HCT116 (cell line): ENCODE measurements around the gene HAAO. TPM values are rescaled to one million over a fixed set of nuclear protein-coding genes. Genes with fewer than 3 reads are reported as not detected.
A peak's percentile ranks its signal among the peaks of the same experiment; 100 is the strongest.

Experiments used
- ATAC-seq: fragments of 200-7000 bp; cut with Tn5 transposase; 2 replicates; pipeline ENCODE4 v1.9.1; 2020; ENCODE audit warnings: mild to moderate bottlenecking, moderate library complexity
- BruUV-seq: library from RNA; stranded (reverse); fragments of 400-500 nt; replicated peaks from 2 replicates; lab custom pipeline; 2021; lab: Mats Ljungman, UMichigan
- CTCF ChIA-PET: fragments of 300-600 bp; sonication (Branson Sonifier 250); formaldehyde crosslinking; loops from one replicate; lab custom pipeline; 2021; ENCODE audit warnings: antibody characterized with exemption; lab: Charles Lee
- POLR2A ChIA-PET: fragments of 300-600, 350-600 bp; sonication (Branson Sonifier 250); formaldehyde crosslinking; loops from one replicate; lab custom pipeline; 2021; ENCODE audit warnings: antibody characterized with exemption; lab: Charles Lee
- RAD21 ChIA-PET, 2 experiments: fragments of 300-600 bp; sonication (Branson Sonifier 250); formaldehyde crosslinking; loops; one replicate each; lab custom pipeline; 2023; ENCODE audit warnings: low total read pairs in 2 of 2; ENCODE audit not compliant: uncharacterized antibody in 2 of 2, unreplicated experiment in 2 of 2, low non-redundant PET in 1 of 2; lab: Charles Lee
- DNase-seq: peaks from one replicate; pipeline ENCODE4 v3.0.0-alpha.2; 2010; ENCODE audit warnings: low read depth, low spot score
- H2AFZ ChIP-seq: fragments of 200-600 bp; shearing (Covaris generic), sonication (generic); 2 replicates; pipeline ENCODE4 v1.6.1; 2017; ENCODE audit warnings: low read depth, mixed run types, mixed read lengths, antibody characterized with exemption, low read length; ENCODE audit not compliant: poor library complexity, severe bottlenecking
- H3K27ac ChIP-seq: 2 replicates; pipeline ENCODE4 v1.5.1; 2012; ENCODE audit warnings: low read depth, low read length
- H3K27me3 ChIP-seq: fragments of 200-600 bp; sonication (generic); 2 replicates; pipeline ENCODE4 v1.6.1; 2016; ENCODE audit warnings: mixed run types, low read length, mixed read lengths; ENCODE audit not compliant: insufficient read depth
- H3K36me3 ChIP-seq, 2 experiments: fragments of 200-500 bp in 1 of 2; fragments of 200-600 bp in 1 of 2; sonication (Bioruptor generic) in 1 of 2; sonication (generic) in 1 of 2; 2 replicates each; pipeline versions ENCODE4 v1.5.1 to v1.6.1; 2014 to 2016; ENCODE audit warnings: low read length in 2 of 2, inconsistent platforms in 1 of 2, mixed read lengths in 1 of 2, mixed run types in 1 of 2; ENCODE audit not compliant: insufficient read depth in 2 of 2, control insufficient read depth in 1 of 2
- H3K4me1 ChIP-seq, 2 experiments: fragments of 200-600 bp in 1 of 2; sonication (generic) in 1 of 2; 2 replicates each; pipeline versions ENCODE4 v1.5.1 to v1.6.1; 2012 to 2017; ENCODE audit warnings: low read length in 2 of 2, inconsistent platforms in 1 of 2, mild to moderate bottlenecking in 1 of 2, mixed read lengths in 1 of 2, mixed run types in 1 of 2, moderate library complexity in 1 of 2; ENCODE audit not compliant: insufficient read depth in 2 of 2, control insufficient read depth in 1 of 2
- H3K4me2 ChIP-seq: fragments of 200-600 bp; sonication (generic); 2 replicates; pipeline ENCODE4 v1.6.1; 2017; ENCODE audit warnings: mixed run types, low read length, mixed read lengths
- H3K4me3 ChIP-seq, 2 experiments: fragments of 200-600 bp in 1 of 2; sonication (generic) in 1 of 2; replicated peaks in 1 of 2; 2 replicates each; pipeline ENCODE4 v1.5.1; 2011 to 2016; ENCODE audit warnings: low read length in 2 of 2, control low read depth in 1 of 2, low read depth in 1 of 2, mild to moderate bottlenecking in 1 of 2, mixed read lengths in 1 of 2, mixed run types in 1 of 2
- H3K79me2 ChIP-seq: fragments of 200-600 bp; sonication (generic); 2 replicates; pipeline ENCODE4 v1.6.1; 2017; ENCODE audit warnings: mild to moderate bottlenecking, mixed run types, low read length, moderate library complexity, mixed read lengths; ENCODE audit not compliant: insufficient read depth
- H3K9ac ChIP-seq: fragments of 200-600 bp; sonication (generic); 2 replicates; pipeline ENCODE4 v1.6.1; 2016; ENCODE audit warnings: low read length, mixed read lengths
- H3K9me2 ChIP-seq: fragments of 200-600 bp; sonication (generic), shearing (Covaris generic); 2 replicates; pipeline ENCODE4 v1.6.1; 2017; ENCODE audit warnings: mixed run types, mild to moderate bottlenecking, moderate library complexity; ENCODE audit not compliant: insufficient read depth
- H3K9me3 ChIP-seq, 2 experiments: fragments of 200-500 bp in 1 of 2; fragments of 200-600 bp in 1 of 2; sonication (Bioruptor generic) in 1 of 2; sonication (generic) in 1 of 2; 2 replicates each; pipeline ENCODE4 v1.6.1; 2014 to 2017; ENCODE audit warnings: low read length in 2 of 2, mixed read lengths in 2 of 2, inconsistent platforms in 1 of 2, low read depth in 1 of 2, mild to moderate bottlenecking in 1 of 2, mixed run types in 1 of 2, moderate library complexity in 1 of 2; ENCODE audit not compliant: control insufficient read depth in 1 of 2, insufficient read depth in 1 of 2
- H4K20me1 ChIP-seq: fragments of 200-600 bp; sonication (generic), shearing (Covaris generic); 2 replicates; pipeline ENCODE4 v1.6.1; 2017; ENCODE audit warnings: mixed run types, mild to moderate bottlenecking, moderate library complexity; ENCODE audit not compliant: insufficient read depth
- ATF3 ChIP-seq: IDR thresholded peaks from 2 replicates; pipeline ENCODE4 v1.6.1; 2012
- CBX3 ChIP-seq: IDR thresholded peaks from 2 replicates; pipeline ENCODE4 v1.6.1; 2012; ENCODE audit warnings: low read depth
- CEBPB ChIP-seq: IDR thresholded peaks from 2 replicates; pipeline ENCODE4 v1.6.1; 2012; ENCODE audit warnings: low read depth
- EGR1 ChIP-seq: IDR thresholded peaks from 2 replicates; pipeline ENCODE4 v1.6.1; 2012; ENCODE audit warnings: low read depth
- ELF1 ChIP-seq: IDR thresholded peaks from 2 replicates; pipeline ENCODE4 v1.6.1; 2012; ENCODE audit warnings: low read depth, borderline replicate concordance
- EZH2phosphoT487 ChIP-seq: fragments of 200-600 bp; IDR thresholded peaks from 2 replicates; pipeline ENCODE4 v1.6.1; 2018; ENCODE audit warnings: antibody characterized with exemption, borderline replicate concordance
- FOSL1 ChIP-seq: IDR thresholded peaks from 2 replicates; pipeline ENCODE4 v1.6.1; 2012; ENCODE audit warnings: low read depth
- MAX ChIP-seq: IDR thresholded peaks from 2 replicates; pipeline ENCODE4 v1.6.1; 2012
- POLR2A ChIP-seq: IDR thresholded peaks from 2 replicates; pipeline ENCODE4 v1.7.0; 2011; ENCODE audit warnings: borderline replicate concordance; ENCODE audit not compliant: insufficient read depth, insufficient read length; ENCODE audit errors: extremely low read depth
- POLR2AphosphoS5 ChIP-seq: IDR thresholded peaks from 2 replicates; pipeline ENCODE4 v1.6.1; 2011; ENCODE audit warnings: mild to moderate bottlenecking, low read depth, low read length, moderate library complexity
- RAD21 ChIP-seq: IDR thresholded peaks from 2 replicates; pipeline ENCODE4 v1.6.1; 2012; ENCODE audit warnings: low read depth, mild to moderate bottlenecking
- SIN3A ChIP-seq: IDR thresholded peaks from 2 replicates; pipeline ENCODE4 v1.6.1; 2012; ENCODE audit warnings: low read depth
- SP1 ChIP-seq: IDR thresholded peaks from 2 replicates; pipeline ENCODE4 v1.6.1; 2012; ENCODE audit warnings: low read depth
- SRF ChIP-seq: IDR thresholded peaks from 2 replicates; pipeline ENCODE4 v1.6.1; 2012; ENCODE audit warnings: low read depth
- ZFX ChIP-seq: fragments of 450-650 bp; IDR thresholded peaks from 2 replicates; pipeline ENCODE4 v1.6.1; 2017
- ZNF274 ChIP-seq: fragments of 200-500 bp; sonication (Bioruptor generic); IDR thresholded peaks from 2 replicates; pipeline ENCODE4 v1.6.1; 2014; ENCODE audit warnings: mild to moderate bottlenecking, low read depth, low read length, inconsistent platforms
- intact Hi-C: fragments of 100-400 bp; cut with micrococcal nuclease; formaldehyde crosslinking; loops from 2 replicates; pipeline ENCODE4 v1.10.0; 2022
- total RNA-seq: library from RNA; stranded (reverse); gene quantifications from one replicate; pipeline ENCODE4 v1.2.1, GENCODE V29; 2021; ENCODE audit not compliant: unreplicated experiment

Gene HAAO
- total RNA-seq, 1 experiment from 2014 or later, result not detected

- no peak overlapping the region for H3K27ac ChIP-seq
- H3K4me3 ChIP-seq, result no peak overlapping the region
- H2AFZ ChIP-seq, result no peak overlapping the region
- H3K27me3 ChIP-seq, result no peaks in the 10 kb centered on the region
- intact Hi-C loops, result no loop called here
- DNase-seq, result no peak
- H3K9me2 ChIP-seq, result no peaks in the 10 kb centered on the region
- no TSS peak for BruUV-seq
- H4K20me1 ChIP-seq, result no peaks in the 10 kb centered on the region
- H3K79me2 ChIP-seq, result no peaks in the 10 kb centered on the region
- H3K36me3 ChIP-seq, result no peaks in the 10 kb centered on the region
- CTCF ChIA-PET, result no interaction called here
- H3K9ac ChIP-seq, result no peak overlapping the region
- ATAC-seq, result no peak
- no peak overlapping the region for H3K4me2 ChIP-seq
- peaks cover 4 to 8% of the 10 kb centered on the region in 2 experiments; a peak in 3 of 4 replicates for H3K4me1 ChIP-seq
- TF ChIP-seq FOSL1 (0 out of 2 replicates have a peak, but pooled peaks have one; percentile 38), SP1 (no peak)
- POLR2A ChIA-PET, result no interaction called here
- RAD21 ChIA-PET, result no interaction called here
- no peaks in the 10 kb centered on the region for H3K9me3 ChIP-seq
These were observed 43.4 kb upstream of the HAAO start for GRCh38 chr2:42835577-42836371.

- H3K4me1 ChIP-seq, result peaks cover 4 to 9% of the 10 kb centered on the region in 2 experiments; a peak in 3 of 4 replicates
- H3K9ac ChIP-seq, result no peak overlapping the region
- H3K4me2 ChIP-seq, result no peak overlapping the region
- no peak for ATAC-seq
- intact Hi-C loops, result no loop called here
- ChIA-PET CTCF (no interaction called here), POLR2A (no interaction called here), RAD21 (no interaction called here)
- H4K20me1 ChIP-seq, result no peaks in the 10 kb centered on the region
- H3K79me2 ChIP-seq, result no peaks in the 10 kb centered on the region
- no peak for DNase-seq
- no peak overlapping the region for H2AFZ ChIP-seq
- TF ChIP-seq POLR2A, result no peak
- TF ChIP-seq CBX3, result no peak
- TF ChIP-seq ATF3, result no peak
- TF ChIP-seq ELF1, result no peak
- TF ChIP-seq RAD21, result no peak
- no peak for TF ChIP-seq EGR1
- TF ChIP-seq CEBPB, result no peak
- no peak for TF ChIP-seq ZFX
- TF ChIP-seq ZNF274, result no peak
- no peak for TF ChIP-seq SRF
- TF ChIP-seq SIN3A, result no peak
- no peak for TF ChIP-seq POLR2AphosphoS5
- TF ChIP-seq MAX, result no peak
- TF ChIP-seq EZH2phosphoT487, result no peak
- no peak overlapping the region for H3K4me3 ChIP-seq
- no TSS peak for BruUV-seq
- H3K36me3 ChIP-seq, result no peaks in the 10 kb centered on the region
- H3K9me3 ChIP-seq, result no peaks in the 10 kb centered on the region
- no peak overlapping the region for H3K27ac ChIP-seq
- H3K27me3 ChIP-seq, result no peaks in the 10 kb centered on the region
- H3K9me2 ChIP-seq, result no peaks in the 10 kb centered on the region
These were observed 41.8 kb upstream of the HAAO start for GRCh38 chr2:42834161-42834560.
